Endothelial cell of umbilical vein (primary cell): Measurements from ENCODE around the gene NELL2. TPM values are rescaled to one million over a fixed set of nuclear protein-coding genes. Genes with fewer than 3 reads are reported as not detected.

ENCODE experiments used
- BruUV-seq: library from RNA; stranded (reverse); fragments of 400-500 nt; replicated peaks from 2 replicates; lab custom pipeline; 2021; lab: Mats Ljungman, UMichigan
- CTCF ChIA-PET: fragments of 300-600, 350-600 bp; sonication (Branson Sonifier 250); formaldehyde crosslinking; loops from one replicate; lab custom pipeline; 2021; ENCODE audit warnings: antibody characterized with exemption, inconsistent platforms; lab: Charles Lee
- POLR2A ChIA-PET: fragments of 300-600, 350-600 bp; sonication (Branson Sonifier 250); formaldehyde crosslinking; loops from one replicate; lab custom pipeline; 2021; ENCODE audit warnings: antibody characterized with exemption, inconsistent platforms; lab: Charles Lee
- DNase-seq: peaks from one replicate; pipeline ENCODE4 v3.0.0-alpha.2; 2011; ENCODE audit warnings: low read depth, low spot score
- FAIRE-seq: peaks from 2 replicates; lab custom pipeline; 2011; peaks lifted over from hg19 to GRCh38; lab: Jason Lieb, UNC
- H2AFZ ChIP-seq: 2 replicates; pipeline ENCODE4 v1.6.0; 2012; ENCODE audit warnings: low read depth, low read length, control low read depth, inconsistent platforms
- H3K27ac ChIP-seq: 2 replicates; pipeline ENCODE4 v1.5.1; 2011; ENCODE audit warnings: low read depth, mild to moderate bottlenecking, control low read depth, low read length, moderate library complexity; ENCODE audit not compliant: insufficient read depth
- H3K27me3 ChIP-seq, 2 experiments: 2 replicates each; pipeline versions ENCODE4 v1.6.0 to v1.6.1; 2011; ENCODE audit warnings: low read length in 2 of 2, mixed read lengths in 1 of 2; ENCODE audit not compliant: control insufficient read depth in 2 of 2, insufficient read depth in 2 of 2
- H3K36me3 ChIP-seq, 2 experiments: 2 replicates in 1 of 2; 3 replicates in 1 of 2; pipeline ENCODE4 v1.5.1; 2011; ENCODE audit warnings: low read length in 2 of 2, mild to moderate bottlenecking in 1 of 2, moderate library complexity in 1 of 2; ENCODE audit not compliant: control insufficient read depth in 2 of 2, insufficient read depth in 2 of 2; ENCODE audit errors: extremely low read depth in 1 of 2
- H3K4me1 ChIP-seq: 3 replicates; pipeline ENCODE4 v1.5.1; 2011; ENCODE audit warnings: mild to moderate bottlenecking, low read length; ENCODE audit not compliant: control insufficient read depth, insufficient read depth; ENCODE audit errors: extremely low read depth
- H3K4me2 ChIP-seq: 2 replicates; pipeline ENCODE4 v1.6.1; 2011; ENCODE audit warnings: low read length, control low read depth, mixed read lengths; ENCODE audit not compliant: insufficient read depth
- H3K4me3 ChIP-seq, 3 experiments: fragments of 200-600 bp in 1 of 3; sonication (generic), shearing (Covaris generic) in 1 of 3; replicated peaks in 1 of 3; 2 replicates each; pipeline ENCODE4 v1.5.1; 2011 to 2016; ENCODE audit warnings: control low read depth in 3 of 3, low read length in 3 of 3, mild to moderate bottlenecking in 2 of 3, inconsistent platforms in 1 of 3, low read depth in 1 of 3, moderate library complexity in 1 of 3; ENCODE audit not compliant: insufficient read depth in 1 of 3
- H3K79me2 ChIP-seq: 2 replicates; pipeline ENCODE4 v1.6.0; 2012; ENCODE audit warnings: low read length, inconsistent platforms; ENCODE audit not compliant: control insufficient read depth, insufficient read depth
- H3K9ac ChIP-seq: replicated peaks from 2 replicates; pipeline ENCODE3; 2011; ENCODE audit warnings: low read length, control low read depth; ENCODE audit not compliant: insufficient read depth; ENCODE audit errors: extremely low read depth
- H3K9me1 ChIP-seq: replicated peaks from 3 replicates; pipeline ENCODE4 v1.6.0; 2011; ENCODE audit warnings: mild to moderate bottlenecking, low read length; ENCODE audit not compliant: control insufficient read depth, insufficient read depth; ENCODE audit errors: extremely low read depth
- H3K9me3 ChIP-seq: replicated peaks from 2 replicates; pipeline ENCODE4 v1.5.1; 2012; ENCODE audit warnings: low read length, inconsistent platforms; ENCODE audit not compliant: control insufficient read depth, insufficient read depth
- H4K20me1 ChIP-seq: replicated peaks from 2 replicates; pipeline ENCODE3; 2011; ENCODE audit warnings: mild to moderate bottlenecking, low read length; ENCODE audit not compliant: control insufficient read depth, insufficient read depth; ENCODE audit errors: extremely low read depth
- EZH2 ChIP-seq: IDR thresholded peaks from 2 replicates; pipeline ENCODE4 v1.6.1; 2012; ENCODE audit warnings: borderline replicate concordance, low read depth, mild to moderate bottlenecking, moderate library complexity, low read length, inconsistent platforms; ENCODE audit not compliant: severe bottlenecking
- FOS ChIP-seq: IDR thresholded peaks from 2 replicates; pipeline ENCODE4 v1.6.1; 2011; ENCODE audit warnings: mild to moderate bottlenecking, low read length, moderate library complexity, borderline replicate concordance; ENCODE audit not compliant: insufficient read depth
- GATA2 ChIP-seq: IDR thresholded peaks from 2 replicates; pipeline ENCODE4 v1.7.0; 2011; ENCODE audit warnings: low read depth, mild to moderate bottlenecking, moderate library complexity, mixed read lengths, low read length; ENCODE audit not compliant: insufficient read length, insufficient read depth
- JUN ChIP-seq: IDR thresholded peaks from 2 replicates; pipeline ENCODE4 v1.6.1; 2011; ENCODE audit warnings: borderline replicate concordance, low read depth; ENCODE audit not compliant: insufficient read length, insufficient read depth
- MYC ChIP-seq: IDR thresholded peaks from one replicate; pipeline ENCODE4 v1.6.1; 2011; ENCODE audit warnings: mild to moderate bottlenecking, low read depth, low read length
- POLR2A ChIP-seq: IDR thresholded peaks from 2 replicates; pipeline ENCODE4 v1.6.1; 2012; ENCODE audit warnings: low read depth, mild to moderate bottlenecking, control low read depth, low read length
- POLR2AphosphoS5 ChIP-seq: IDR thresholded peaks from 2 replicates; pipeline ENCODE4 v1.6.1; 2012; ENCODE audit warnings: low read depth, mild to moderate bottlenecking, control low read depth, low read length, moderate library complexity; ENCODE audit not compliant: insufficient read depth
- dilution Hi-C: fragments of 300-500 bp; cut with MboI; formaldehyde crosslinking; loops from one replicate; pipeline ENCODE4 v1.15.0; 2019; ENCODE audit warnings: low sequenced_read_pairs; ENCODE audit not compliant: extremely low pct_ligation_motif_present
- intact Hi-C: fragments of 100-400 bp; cut with micrococcal nuclease; formaldehyde crosslinking; loops from one replicate; pipeline ENCODE4 v1.10.0; 2022
- polyA plus RNA-seq, 4 experiments: library from polyadenylated mRNA; depleted of rRNA in 3 of 4; stranded (reverse) in 3 of 4; unstranded in 1 of 4; fragments of >200 nt; gene quantifications; 2 replicates each; pipeline versions ENCODE4 v1.2.1 to v1.2.3, GENCODE V29; 2011 to 2012; ENCODE audit warnings: missing spikeins in 1 of 4
- total RNA-seq: library from RNA; stranded (reverse); gene quantifications from 2 replicates; pipeline ENCODE4 v1.2.3, GENCODE V29; 2021
- TF ChIP-seq, protein P1 (sequence below), 2 donors: IDR thresholded peaks; 1 replicate in 1 of 2; 2 replicates in 1 of 2; pipeline ENCODE4 v1.5.1; 2011; ENCODE audit warnings: low read length in 2 of 2, mild to moderate bottlenecking in 2 of 2, moderate library complexity in 2 of 2, control low read depth in 1 of 2, inconsistent platforms in 1 of 2, low read depth in 1 of 2; ENCODE audit not compliant: insufficient read depth in 1 of 2; ENCODE audit errors: extremely low read depth in 1 of 2
- TF ChIP-seq, protein P2 (sequence below): IDR thresholded peaks from 2 replicates; pipeline ENCODE4 v1.6.1; 2011; ENCODE audit not compliant: insufficient read depth, insufficient read length

Gene NELL2
- total and polyA plus RNA-seq, 2 donors (not counting 3 experiments of a cell fraction or from before 2014, with no cell fraction given): 0.11 to 0.49 TPM

DNA sequence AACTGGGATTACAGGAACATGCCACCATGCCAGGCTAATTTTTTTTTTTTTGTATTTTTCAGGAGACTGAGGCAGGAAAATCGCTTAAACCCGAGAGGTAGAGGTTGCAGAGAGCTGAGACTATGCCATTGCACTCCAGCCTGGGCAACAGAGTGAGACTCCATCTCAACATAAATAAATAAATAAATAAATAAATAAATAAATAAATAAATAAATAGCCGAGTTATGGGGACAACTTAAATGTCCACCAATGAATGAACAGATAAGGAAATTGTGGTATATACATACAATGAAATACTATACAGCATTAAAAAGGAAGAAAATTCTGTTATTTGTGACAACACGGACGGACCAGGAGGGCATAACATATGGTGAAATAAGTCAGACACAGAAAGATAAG, 325.7 kb downstream of the NELL2 start:
- intact Hi-C loops: no loop called here
- FAIRE-seq: no peak
- CTCF ChIA-PET: no interaction called here

More for the DNA sequence above, 325.7 kb downstream of the NELL2 start:
- no TSS peak for BruUV-seq
- Histone ChIP-seq H3K4me3 (no peak overlapping the region), H2AFZ (no peak overlapping the region), H3K4me2 (no peak overlapping the region), H4K20me1 (no peaks in the 10 kb centered on the region), H3K27me3 (no peaks in the 10 kb centered on the region), H3K79me2 (no peaks in the 10 kb centered on the region), H3K27ac (no peak overlapping the region), H3K4me1 (no peaks in the 10 kb centered on the region), H3K9ac (no peak overlapping the region), H3K36me3 (no peaks in the 10 kb centered on the region), H3K9me3 (no peaks in the 10 kb centered on the region), H3K9me1 (no peaks in the 10 kb centered on the region)
- TF ChIP-seq GATA2 (no peak), MYC (no peak), POLR2A (no peak), EZH2 (no peak), POLR2AphosphoS5 (no peak), FOS (no peak), JUN (no peak)
- TF ChIP-seq, protein P1, sequence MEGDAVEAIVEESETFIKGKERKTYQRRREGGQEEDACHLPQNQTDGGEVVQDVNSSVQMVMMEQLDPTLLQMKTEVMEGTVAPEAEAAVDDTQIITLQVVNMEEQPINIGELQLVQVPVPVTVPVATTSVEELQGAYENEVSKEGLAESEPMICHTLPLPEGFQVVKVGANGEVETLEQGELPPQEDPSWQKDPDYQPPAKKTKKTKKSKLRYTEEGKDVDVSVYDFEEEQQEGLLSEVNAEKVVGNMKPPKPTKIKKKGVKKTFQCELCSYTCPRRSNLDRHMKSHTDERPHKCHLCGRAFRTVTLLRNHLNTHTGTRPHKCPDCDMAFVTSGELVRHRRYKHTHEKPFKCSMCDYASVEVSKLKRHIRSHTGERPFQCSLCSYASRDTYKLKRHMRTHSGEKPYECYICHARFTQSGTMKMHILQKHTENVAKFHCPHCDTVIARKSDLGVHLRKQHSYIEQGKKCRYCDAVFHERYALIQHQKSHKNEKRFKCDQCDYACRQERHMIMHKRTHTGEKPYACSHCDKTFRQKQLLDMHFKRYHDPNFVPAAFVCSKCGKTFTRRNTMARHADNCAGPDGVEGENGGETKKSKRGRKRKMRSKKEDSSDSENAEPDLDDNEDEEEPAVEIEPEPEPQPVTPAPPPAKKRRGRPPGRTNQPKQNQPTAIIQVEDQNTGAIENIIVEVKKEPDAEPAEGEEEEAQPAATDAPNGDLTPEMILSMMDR (IDR thresholded peaks at IDR 0.05; ENCODE audit: extremely low read depth in 1 of 2, insufficient read depth in 1 of 2, low read depth in 1 of 2, low read length in 2 of 2): no peak
- TF ChIP-seq, protein P2, sequence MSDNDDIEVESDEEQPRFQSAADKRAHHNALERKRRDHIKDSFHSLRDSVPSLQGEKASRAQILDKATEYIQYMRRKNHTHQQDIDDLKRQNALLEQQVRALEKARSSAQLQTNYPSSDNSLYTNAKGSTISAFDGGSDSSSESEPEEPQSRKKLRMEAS: no peak
- dilution Hi-C loops: no loop called here
- no peak for DNase-seq
- POLR2A ChIA-PET: no interaction called here
